ENCODE measurements around the gene WNT4. TPM values are rescaled to one million over a fixed set of nuclear protein-coding genes. Genes with fewer than 3 reads are reported as not detected.

Gene WNT4
- total RNA-seq, 1 experiment from 2014 or later = 0.70 TPM

GRCh38 chr1:22111115-22111514, 31.8 kb downstream of the WNT4 start:
- Mint-ChIP-seq H3K27ac (no peak overlapping the region), H3K4me3 (no peak overlapping the region), H3K36me3 (peaks cover 4% of the 10 kb centered on the region; the same call in 1 of the 2 replicates), H3K27me3 (ENCODE audit: low read depth) (no peaks in the 10 kb centered on the region), H3K9me3 (no peaks in the 10 kb centered on the region), H3K4me1 (peaks cover 30% of the 10 kb centered on the region)
- ATAC-seq (no peak), DNase-seq (ENCODE audit: low spot score) (no peak)
- POLR2A ChIA-PET = no interaction called here
- CTCF ChIA-PET = interaction anchor here (0.6 to 1.3 kb wide), 3 partner anchors 13 to 92 kb away, joined by 3 to 6 read pairs (median 4); no protein-coding TSS in a partner anchor
- no peak for TF ChIP-seq HMGA2 (CRISPR knock-in tag; IDR thresholded peaks at IDR 0.05)
- no peak for TF ChIP-seq CDX4 (CRISPR knock-in tag; IDR thresholded peaks at IDR 0.05; ENCODE audit: borderline replicate concordance)
- TF ChIP-seq MAX (CRISPR knock-in tag; IDR thresholded peaks at IDR 0.05) = no peak
- no peak for TF ChIP-seq SMAD3 (CRISPR knock-in tag; IDR thresholded peaks at IDR 0.05; ENCODE audit: borderline replicate concordance)
- TF ChIP-seq, protein P1, sequence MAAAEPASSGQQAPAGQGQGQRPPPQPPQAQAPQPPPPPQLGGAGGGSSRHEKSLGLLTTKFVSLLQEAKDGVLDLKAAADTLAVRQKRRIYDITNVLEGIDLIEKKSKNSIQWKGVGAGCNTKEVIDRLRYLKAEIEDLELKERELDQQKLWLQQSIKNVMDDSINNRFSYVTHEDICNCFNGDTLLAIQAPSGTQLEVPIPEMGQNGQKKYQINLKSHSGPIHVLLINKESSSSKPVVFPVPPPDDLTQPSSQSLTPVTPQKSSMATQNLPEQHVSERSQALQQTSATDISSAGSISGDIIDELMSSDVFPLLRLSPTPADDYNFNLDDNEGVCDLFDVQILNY (CRISPR knock-in tag; IDR thresholded peaks at IDR 0.05) = no peak
- no peak for TF ChIP-seq ATF1 (CRISPR knock-in tag; IDR thresholded peaks at IDR 0.05)
- TF ChIP-seq CBFB (CRISPR knock-in tag; IDR thresholded peaks at IDR 0.05; ENCODE audit: low read depth) = no peak
- no peak for TF ChIP-seq IRF2 (CRISPR knock-in tag; IDR thresholded peaks at IDR 0.05; ENCODE audit: borderline replicate concordance, low read depth)
- no peak for TF ChIP-seq ZNF317 (CRISPR knock-in tag; IDR thresholded peaks at IDR 0.05; ENCODE audit: borderline replicate concordance, low read depth)
- no peak for TF ChIP-seq NFATC4 (CRISPR knock-in tag; IDR thresholded peaks at IDR 0.05)
- no peak for TF ChIP-seq ERG (CRISPR knock-in tag; IDR thresholded peaks at IDR 0.05)
- TF ChIP-seq MYBL2 (CRISPR knock-in tag; IDR thresholded peaks at IDR 0.05) = no peak
- no peak for TF ChIP-seq ELF4 (CRISPR knock-in tag; IDR thresholded peaks at IDR 0.05; ENCODE audit: low read depth)
- no peak for TF ChIP-seq ZNF232 (CRISPR knock-in tag; IDR thresholded peaks at IDR 0.05)
- no peak for TF ChIP-seq TP53 (CRISPR knock-in tag; IDR thresholded peaks at IDR 0.05)
- TF ChIP-seq, protein P2, sequence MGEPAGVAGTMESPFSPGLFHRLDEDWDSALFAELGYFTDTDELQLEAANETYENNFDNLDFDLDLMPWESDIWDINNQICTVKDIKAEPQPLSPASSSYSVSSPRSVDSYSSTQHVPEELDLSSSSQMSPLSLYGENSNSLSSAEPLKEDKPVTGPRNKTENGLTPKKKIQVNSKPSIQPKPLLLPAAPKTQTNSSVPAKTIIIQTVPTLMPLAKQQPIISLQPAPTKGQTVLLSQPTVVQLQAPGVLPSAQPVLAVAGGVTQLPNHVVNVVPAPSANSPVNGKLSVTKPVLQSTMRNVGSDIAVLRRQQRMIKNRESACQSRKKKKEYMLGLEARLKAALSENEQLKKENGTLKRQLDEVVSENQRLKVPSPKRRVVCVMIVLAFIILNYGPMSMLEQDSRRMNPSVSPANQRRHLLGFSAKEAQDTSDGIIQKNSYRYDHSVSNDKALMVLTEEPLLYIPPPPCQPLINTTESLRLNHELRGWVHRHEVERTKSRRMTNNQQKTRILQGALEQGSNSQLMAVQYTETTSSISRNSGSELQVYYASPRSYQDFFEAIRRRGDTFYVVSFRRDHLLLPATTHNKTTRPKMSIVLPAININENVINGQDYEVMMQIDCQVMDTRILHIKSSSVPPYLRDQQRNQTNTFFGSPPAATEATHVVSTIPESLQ (CRISPR knock-in tag; IDR thresholded peaks at IDR 0.05) = no peak
- TF ChIP-seq NR3C1 (CRISPR knock-in tag; conservative IDR thresholded peaks at IDR 0.05; ENCODE audit: low read depth) = no peak

DNA sequence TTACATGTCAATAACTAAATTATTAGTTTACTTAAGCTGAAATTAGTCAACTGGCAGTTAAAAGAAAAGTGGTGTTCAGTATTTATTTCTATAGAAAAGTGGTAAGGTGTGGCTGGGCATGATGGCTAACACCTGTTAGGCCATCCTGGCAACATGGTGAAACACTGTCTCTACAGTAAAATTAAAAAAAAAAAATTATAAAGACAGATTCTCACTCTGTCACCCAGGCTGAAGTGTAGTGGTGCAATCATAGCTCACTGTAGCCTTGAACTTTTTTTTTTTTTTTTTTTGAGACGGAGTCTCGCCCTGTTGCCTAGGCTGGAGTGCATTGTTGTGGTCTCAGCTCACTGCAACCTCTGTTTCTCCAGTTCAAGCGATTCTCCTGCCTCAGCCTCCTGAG, 32.9 kb downstream of the WNT4 start:
- Mint-ChIP-seq H3K27me3 (ENCODE audit: low read depth) (no peaks in the 10 kb centered on the region), H3K4me1 (peaks cover 20% of the 10 kb centered on the region), H3K9me3 (no peaks in the 10 kb centered on the region), H3K27ac (no peak overlapping the region), H3K36me3 (peaks cover 4% of the 10 kb centered on the region; the same call in 1 of the 2 replicates), H3K4me3 (no peak overlapping the region)
- ChIA-PET CTCF (interaction anchor here (0.9 to 1.4 kb wide), 3 partner anchors 14 to 91 kb away, joined by 3 to 5 read pairs (median 4); partner anchors contain the start of gene WNT4), POLR2A (no interaction called here)
- ATAC-seq (no peak), DNase-seq (ENCODE audit: low spot score) (no peak)
- no peak for TF ChIP-seq JAZF1 (CRISPR knock-in tag; IDR thresholded peaks at IDR 0.05)
- no peak for TF ChIP-seq ATF2 (CRISPR knock-in tag; IDR thresholded peaks at IDR 0.05; ENCODE audit: borderline replicate concordance, low read depth)
- no peak for TF ChIP-seq ZNF138 (CRISPR knock-in tag; conservative IDR thresholded peaks at IDR 0.05)
- no peak for TF ChIP-seq SOX15 (CRISPR knock-in tag; IDR thresholded peaks at IDR 0.05)
- TF ChIP-seq NR1H2 (CRISPR knock-in tag; IDR thresholded peaks at IDR 0.05) = no peak
- TF ChIP-seq, protein P2 (CRISPR knock-in tag; IDR thresholded peaks at IDR 0.05) = no peak
- TF ChIP-seq, protein P3, sequence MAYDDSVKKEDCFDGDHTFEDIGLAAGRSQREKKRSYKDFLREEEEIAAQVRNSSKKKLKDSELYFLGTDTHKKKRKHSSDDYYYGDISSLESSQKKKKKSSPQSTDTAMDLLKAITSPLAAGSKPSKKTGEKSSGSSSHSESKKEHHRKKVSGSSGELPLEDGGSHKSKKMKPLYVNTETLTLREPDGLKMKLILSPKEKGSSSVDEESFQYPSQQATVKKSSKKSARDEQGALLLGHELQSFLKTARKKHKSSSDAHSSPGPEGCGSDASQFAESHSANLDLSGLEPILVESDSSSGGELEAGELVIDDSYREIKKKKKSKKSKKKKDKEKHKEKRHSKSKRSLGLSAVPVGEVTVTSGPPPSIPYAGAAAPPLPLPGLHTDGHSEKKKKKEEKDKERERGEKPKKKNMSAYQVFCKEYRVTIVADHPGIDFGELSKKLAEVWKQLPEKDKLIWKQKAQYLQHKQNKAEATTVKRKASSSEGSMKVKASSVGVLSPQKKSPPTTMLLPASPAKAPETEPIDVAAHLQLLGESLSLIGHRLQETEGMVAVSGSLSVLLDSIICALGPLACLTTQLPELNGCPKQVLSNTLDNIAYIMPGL (CRISPR knock-in tag; IDR thresholded peaks at IDR 0.05) = no peak
- no peak for TF ChIP-seq GTF2I (CRISPR knock-in tag; conservative IDR thresholded peaks at IDR 0.05)
- TF ChIP-seq ERG (CRISPR knock-in tag; IDR thresholded peaks at IDR 0.05) = no peak

Data from WTC11 (cell line).